Body of pancreas (tissue), 4 donors: ENCODE measurements around the gene ZNF785.
"Not testable (repeated sequence)": the region's sequence is repeated elsewhere in the genome, so short reads cannot be mapped to it uniquely, and the experiment has no call there.

Source experiments
- CTCF ChIP-seq, 7 experiments: fragments of 450-650 bp in 4 of 7; fragments of 200-600 bp in 3 of 7; sonication (generic) in 3 of 7; IDR thresholded peaks; one replicate each; pipeline ENCODE4 v1.5.1; 2016 to 2019; ENCODE audit warnings: antibody characterized with exemption in 7 of 7
- POLR2A ChIP-seq, 3 donors: fragments of 450-650 bp; IDR thresholded peaks; one replicate each; pipeline ENCODE4 v1.6.1; 2016; ENCODE audit warnings: antibody characterized with exemption in 3 of 3, mild to moderate bottlenecking in 2 of 3

- not testable (repeated sequence) for TF ChIP-seq CTCF, POLR2A (IDR thresholded peaks at IDR 0.05)
These were observed 45.4 kb downstream of the ZNF785 start for GRCh38 chr16:30539986-30540526.
